Thyroid gland (tissue), 4 donors: ENCODE results near the gene ZNF830. TPM values are rescaled to one million over a fixed set of nuclear protein-coding genes. Genes with fewer than 3 reads are reported as not detected.
"Not testable (repeated sequence)": the region's sequence is repeated elsewhere in the genome, so short reads cannot be mapped to it uniquely, and the experiment has no call there.

Experiments
- DNase-seq, 2 donors: peaks; one replicate each; pipeline ENCODE4 v3.0.0-alpha.2; 2019
- H3K27ac ChIP-seq, 3 donors: fragments of 200-600 bp; sonication (generic); 1 replicate in 2 of 3; 2 replicates in 1 of 3; pipeline ENCODE4 v1.5.1; 2016 to 2019; ENCODE audit warnings: mild to moderate bottlenecking in 1 of 3, moderate library complexity in 1 of 3
- H3K27me3 ChIP-seq: fragments of 200-600 bp; sonication (generic); one replicate; pipeline ENCODE4 v1.5.1; 2019
- H3K36me3 ChIP-seq, 2 donors: fragments of 200-600 bp; sonication (generic); one replicate each; pipeline ENCODE4 v1.5.1; 2016 to 2019
- H3K4me1 ChIP-seq, 2 donors: fragments of 200-600 bp; sonication (generic); one replicate each; pipeline ENCODE4 v1.5.1; 2017 to 2019
- H3K4me3 ChIP-seq, 3 donors: fragments of 200-600 bp; sonication (generic); replicated peaks in 1 of 3; 1 replicate in 2 of 3; 2 replicates in 1 of 3; pipeline ENCODE4 v1.5.1; 2016; ENCODE audit warnings: mild to moderate bottlenecking in 1 of 3
- H3K9me3 ChIP-seq: fragments of 200-600 bp; sonication (generic); one replicate; pipeline ENCODE4 v1.5.1; 2017
- POLR2A ChIP-seq, 2 donors: fragments of 450-650 bp; IDR thresholded peaks; one replicate each; pipeline ENCODE4 v1.6.1; 2017; ENCODE audit warnings: antibody characterized with exemption in 2 of 2, mild to moderate bottlenecking in 2 of 2, moderate library complexity in 1 of 2
- WGBS, 2 donors: methylation state at CpG; one replicate each; pipeline ENCODE4 v1.1.5; 2017; 5-methylcytosine and 5-hydroxymethylcytosine counted together
- intact Hi-C: fragments of 100-400 bp; cut with DNase I; formaldehyde crosslinking; loops from one replicate; pipeline ENCODE4 v1.15.1; 2023
- total RNA-seq, 4 donors: library from RNA; depleted of rRNA; stranded (reverse); fragments of >200 nt; gene quantifications; one replicate each; pipeline ENCODE4 v1.2.3, GENCODE V29; 2016
- TF ChIP-seq, protein P1 (sequence below), 6 experiments: fragments of 200-600 bp in 3 of 6; fragments of 450-650 bp in 3 of 6; sonication (generic) in 3 of 6; IDR thresholded peaks; one replicate each; pipeline ENCODE4 v1.5.1; 2016 to 2019; ENCODE audit warnings: antibody characterized with exemption in 6 of 6, mild to moderate bottlenecking in 2 of 6, inconsistent platforms in 1 of 6, moderate library complexity in 1 of 6

Gene ZNF830
- total RNA-seq, 4 donors from 2014 or later, result 13.1 to 25.1 (median 17.0) TPM

DNA sequence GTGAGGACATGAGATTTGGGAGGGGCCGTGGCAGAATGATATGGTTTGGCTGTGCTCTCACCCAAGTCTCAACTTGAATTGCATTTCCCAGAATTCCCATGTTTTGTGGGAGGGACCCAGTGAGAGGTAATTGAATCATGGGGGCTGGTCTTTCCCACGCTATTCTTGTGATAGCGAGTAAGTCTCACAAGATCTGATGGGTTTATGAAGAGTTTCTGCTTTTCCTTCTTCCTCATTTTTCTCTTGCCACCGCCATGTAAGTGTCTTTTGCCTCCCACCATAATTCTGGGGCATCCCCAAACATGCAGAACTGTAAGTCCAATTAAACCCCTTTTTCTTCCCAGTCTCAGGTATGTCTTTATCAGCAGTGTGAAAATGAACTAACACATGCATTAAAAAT lies 40.7 kb upstream of the ZNF830 start:
- H3K4me3 ChIP-seq, result no peak overlapping the region
- intact Hi-C loops, result no loop called here
- no peaks in the 10 kb centered on the region for H3K27me3 ChIP-seq
- H3K36me3 ChIP-seq, result no peaks in the 10 kb centered on the region
- no peak overlapping the region for H3K27ac ChIP-seq
- DNase-seq, result no peak
- no peaks in the 10 kb centered on the region for H3K4me1 ChIP-seq
- WGBS, 2 donors, result 79 to 89% methylated on average over 4 of the region's 4 CpGs
- no peaks in the 10 kb centered on the region for H3K9me3 ChIP-seq
- TF ChIP-seq, protein P1, sequence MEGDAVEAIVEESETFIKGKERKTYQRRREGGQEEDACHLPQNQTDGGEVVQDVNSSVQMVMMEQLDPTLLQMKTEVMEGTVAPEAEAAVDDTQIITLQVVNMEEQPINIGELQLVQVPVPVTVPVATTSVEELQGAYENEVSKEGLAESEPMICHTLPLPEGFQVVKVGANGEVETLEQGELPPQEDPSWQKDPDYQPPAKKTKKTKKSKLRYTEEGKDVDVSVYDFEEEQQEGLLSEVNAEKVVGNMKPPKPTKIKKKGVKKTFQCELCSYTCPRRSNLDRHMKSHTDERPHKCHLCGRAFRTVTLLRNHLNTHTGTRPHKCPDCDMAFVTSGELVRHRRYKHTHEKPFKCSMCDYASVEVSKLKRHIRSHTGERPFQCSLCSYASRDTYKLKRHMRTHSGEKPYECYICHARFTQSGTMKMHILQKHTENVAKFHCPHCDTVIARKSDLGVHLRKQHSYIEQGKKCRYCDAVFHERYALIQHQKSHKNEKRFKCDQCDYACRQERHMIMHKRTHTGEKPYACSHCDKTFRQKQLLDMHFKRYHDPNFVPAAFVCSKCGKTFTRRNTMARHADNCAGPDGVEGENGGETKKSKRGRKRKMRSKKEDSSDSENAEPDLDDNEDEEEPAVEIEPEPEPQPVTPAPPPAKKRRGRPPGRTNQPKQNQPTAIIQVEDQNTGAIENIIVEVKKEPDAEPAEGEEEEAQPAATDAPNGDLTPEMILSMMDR (IDR thresholded peaks at IDR 0.05), result no peak
- no peak for TF ChIP-seq POLR2A (IDR thresholded peaks at IDR 0.05)

DNA sequence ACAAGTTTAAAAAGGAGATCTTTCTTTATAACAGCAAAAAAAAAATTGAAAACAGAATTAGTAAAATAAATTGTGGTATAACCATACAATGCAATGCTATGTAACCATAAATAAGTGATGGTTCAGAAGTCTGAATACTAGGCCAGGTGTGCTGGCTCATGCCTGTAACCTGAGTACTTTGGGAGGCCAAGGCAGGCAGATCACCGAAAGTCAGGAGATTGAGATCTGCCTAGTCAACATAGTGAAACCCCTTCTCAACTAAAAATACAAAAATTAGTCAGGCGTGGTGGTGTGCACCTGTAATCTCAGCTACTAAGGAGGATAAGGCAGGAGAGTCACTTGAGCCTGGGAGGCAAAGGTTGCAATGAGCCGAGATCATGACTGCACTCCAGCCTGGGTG lies 34.7 kb upstream of the ZNF830 start:
- intact Hi-C loops, result no loop called here
- Histone ChIP-seq H3K9me3 (no peaks in the 10 kb centered on the region), H3K27me3 (no peaks in the 10 kb centered on the region), H3K27ac (no peak overlapping the region), H3K36me3 (no peaks in the 10 kb centered on the region), H3K4me1 (no peaks in the 10 kb centered on the region), H3K4me3 (no peak overlapping the region)
- 80 to 85% methylated on average over 3 of the region's 3 CpGs for WGBS, 2 donors
- TF ChIP-seq, protein P1 (IDR thresholded peaks at IDR 0.05), result no peak
- TF ChIP-seq POLR2A (IDR thresholded peaks at IDR 0.05), result no peak
- DNase-seq, result no peak

DNA sequence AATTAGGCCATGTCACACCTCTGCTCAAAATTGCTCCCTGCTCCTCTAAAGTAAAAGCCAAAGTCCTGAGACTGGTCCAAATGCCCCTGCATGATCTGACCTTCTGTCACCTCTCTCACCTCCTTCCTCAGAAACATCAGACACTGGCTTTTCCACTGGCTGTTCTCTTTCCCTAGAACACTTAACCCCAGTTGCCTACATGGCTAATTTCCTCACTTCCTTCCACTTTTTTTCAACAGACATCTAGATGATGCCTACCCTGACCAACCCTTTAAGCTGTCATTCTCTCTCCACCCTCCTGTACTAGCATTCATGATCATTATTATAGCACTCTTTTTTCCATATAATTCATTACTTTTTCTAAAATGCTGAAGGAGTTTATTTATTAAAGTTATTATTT lies 31.1 kb upstream of the ZNF830 start:
- H3K27me3 ChIP-seq, result no peaks in the 10 kb centered on the region
- no peak for TF ChIP-seq POLR2A (IDR thresholded peaks at IDR 0.05)
- TF ChIP-seq, protein P1 (IDR thresholded peaks at IDR 0.05), result no peak
- DNase-seq, result no peak
- H3K4me3 ChIP-seq, result no peak overlapping the region
- intact Hi-C loops, result no loop called here
- no peak overlapping the region for H3K27ac ChIP-seq
- H3K9me3 ChIP-seq, result no peaks in the 10 kb centered on the region
- no peaks in the 10 kb centered on the region for H3K4me1 ChIP-seq
- H3K36me3 ChIP-seq, result no peaks in the 10 kb centered on the region

DNA sequence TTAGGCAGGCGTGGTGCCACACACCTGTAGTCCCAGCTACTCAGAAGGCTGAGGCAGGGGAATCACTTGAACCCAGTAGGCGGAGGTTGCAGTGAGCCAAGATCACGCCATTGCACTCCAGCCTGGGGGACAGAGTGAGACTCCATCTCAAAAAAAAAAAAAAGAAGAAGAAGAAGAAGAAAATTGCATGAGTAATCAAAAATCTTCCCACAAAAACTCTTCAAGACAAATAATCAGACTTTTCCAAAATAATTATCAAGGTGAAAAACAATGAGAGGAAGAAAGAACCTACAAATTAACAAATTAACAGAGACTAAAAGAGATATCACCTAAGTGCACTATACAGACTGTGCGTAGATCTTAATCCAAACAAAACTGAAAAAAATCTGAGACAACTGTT lies 10.6 kb upstream of the ZNF830 start:
- WGBS, 2 donors, result 92 to 94% methylated on average over 4 of the region's 4 CpGs
- H3K9me3 ChIP-seq, H3K4me1 ChIP-seq, H3K4me3 ChIP-seq, H3K36me3 ChIP-seq, H3K27ac ChIP-seq, intact Hi-C loops, DNase-seq, H3K27me3 ChIP-seq: not testable (repeated sequence)

DNA sequence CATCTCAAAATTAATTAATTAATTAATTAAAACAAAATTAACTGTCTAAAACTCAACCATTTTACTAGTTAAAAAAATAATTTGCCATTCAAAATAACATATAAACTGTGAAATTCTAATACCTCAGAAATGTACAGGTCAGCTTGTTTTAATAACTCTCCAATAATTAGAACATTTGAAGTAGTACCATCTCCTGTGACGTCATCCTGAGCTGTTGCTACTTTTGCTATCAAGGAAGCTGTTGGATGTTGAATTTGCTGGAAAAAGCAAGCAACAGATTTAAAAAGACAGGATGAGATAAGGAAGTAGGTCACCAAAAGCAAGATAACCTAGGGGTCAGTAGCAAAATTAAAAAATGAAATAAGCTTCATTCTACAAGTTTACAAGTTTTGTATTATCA lies 2.9 kb upstream of the ZNF830 start:
- Histone ChIP-seq H3K27me3 (no peaks in the 10 kb centered on the region), H3K36me3 (no peaks in the 10 kb centered on the region), H3K27ac (no peak overlapping the region), H3K9me3 (no peaks in the 10 kb centered on the region), H3K4me1 (peaks cover 11 to 17% of the 10 kb centered on the region in 2 donors), H3K4me3 (no peak overlapping the region)
- TF ChIP-seq, protein P1 (IDR thresholded peaks at IDR 0.05), result no peak
- no peak for TF ChIP-seq POLR2A (IDR thresholded peaks at IDR 0.05)
- no peak for DNase-seq
- intact Hi-C loops, result no loop called here
- WGBS, 2 donors, result 84 to 90% methylated on average over 1 of the region's 1 CpG

DNA sequence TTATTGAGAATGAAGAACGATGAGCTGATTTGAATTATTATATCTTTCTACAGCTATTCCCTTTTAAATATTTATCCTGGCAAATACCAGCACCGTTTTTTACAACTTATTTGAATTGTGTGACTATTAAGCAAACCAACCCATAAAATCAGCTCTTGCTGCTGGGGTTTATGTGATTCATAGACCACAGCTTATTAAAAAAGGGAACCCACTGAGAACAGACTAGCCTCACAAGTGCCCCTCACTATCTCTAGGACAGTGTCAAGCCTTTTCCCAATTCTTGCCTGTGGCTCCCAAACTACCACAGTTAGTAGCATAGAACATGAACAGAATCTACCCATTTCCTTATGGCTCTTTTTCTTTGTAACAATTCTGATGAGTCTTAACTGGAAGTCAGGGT lies 12.8 kb downstream of the ZNF830 start:
- no peak overlapping the region for H3K27ac ChIP-seq
- intact Hi-C loops, result no loop called here
- H3K4me3 ChIP-seq, result no peak overlapping the region
- 39 to 58% methylated on average over 2 of the region's 2 CpGs for WGBS, 2 donors
- TF ChIP-seq POLR2A (IDR thresholded peaks at IDR 0.05), result no peak
- TF ChIP-seq, protein P1 (IDR thresholded peaks at IDR 0.05), result no peak
- H3K27me3 ChIP-seq, result no peaks in the 10 kb centered on the region
- H3K36me3 ChIP-seq, result no peaks in the 10 kb centered on the region
- DNase-seq, result no peak
- H3K9me3 ChIP-seq, result no peaks in the 10 kb centered on the region
- H3K4me1 ChIP-seq, result no peaks in the 10 kb centered on the region
